HG03108 (cell line): ENCODE results near the gene PABPN1L.

Experiments used
- ATAC-seq: cut with Tn5 transposase; IDR thresholded peaks from one replicate; pipeline ENCODE4 v1.9.1; 2021; ENCODE audit warnings: moderate library complexity; ENCODE audit not compliant: unreplicated experiment

The PABPN1L gene

GRCh38 chr16:88884569-88885271 is 18.3 kb upstream of the PABPN1L start:
- no peak for ATAC-seq

- ATAC-seq: no peak
Observed at GRCh38 chr16:88883946-88884345, 17.5 kb upstream of the PABPN1L start.

GRCh38 chr16:88883117-88883895 is 16.8 kb upstream of the PABPN1L start:
- no peak for ATAC-seq

GRCh38 chr16:88882358-88883030 is 16.0 kb upstream of the PABPN1L start:
- ATAC-seq: no peak

GRCh38 chr16:88881675-88882357 is 15.4 kb upstream of the PABPN1L start:
- ATAC-seq: no peak

GRCh38 chr16:88881007-88881615 is 14.7 kb upstream of the PABPN1L start:
- no peak for ATAC-seq

- ATAC-seq: no peak
Observed at GRCh38 chr16:88880226-88881006, 14.0 kb upstream of the PABPN1L start.

GRCh38 chr16:88879788-88880055 is 13.3 kb upstream of the PABPN1L start:
- ATAC-seq: no peak

- no peak for ATAC-seq
Observed at GRCh38 chr16:88878967-88879787, 12.7 kb upstream of the PABPN1L start.

GRCh38 chr16:88878356-88878755 is 11.9 kb upstream of the PABPN1L start:
- ATAC-seq: no peak

GRCh38 chr16:88877564-88878289 is 11.3 kb upstream of the PABPN1L start:
- ATAC-seq: no peak

GRCh38 chr16:88876942-88877526 is 10.6 kb upstream of the PABPN1L start:
- ATAC-seq: no peak

- no peak for ATAC-seq
Observed at GRCh38 chr16:88875703-88876234, 9.3 kb upstream of the PABPN1L start.

GRCh38 chr16:88874938-88875599 is 8.6 kb upstream of the PABPN1L start:
- ATAC-seq: no peak

GRCh38 chr16:88872650-88873331 is 6.3 kb upstream of the PABPN1L start:
- no peak for ATAC-seq

- no peak for ATAC-seq
Observed at GRCh38 chr16:88871730-88872416, 5.4 kb upstream of the PABPN1L start.

- no peak for ATAC-seq
Observed at GRCh38 chr16:88871349-88871702, 4.9 kb upstream of the PABPN1L start.
